Epithelial cell of esophagus (primary cell): ENCODE results near the gene VWA5B2.

ENCODE experiments used
- DNase-seq: peaks from one replicate; pipeline ENCODE4 v3.0.0; 2010; ENCODE audit warnings: low read depth
- H3K4me3 ChIP-seq: 2 replicates; pipeline ENCODE4 v1.5.1; 2011; ENCODE audit warnings: mild to moderate bottlenecking, low read length, control low read depth
- TF ChIP-seq, protein P1 (sequence below): IDR thresholded peaks from 2 replicates; pipeline ENCODE4 v1.5.1; 2011; ENCODE audit warnings: low read depth, mild to moderate bottlenecking, low read length, control low read depth, inconsistent platforms; ENCODE audit not compliant: insufficient read depth; ENCODE audit errors: missing control alignments

Gene VWA5B2

DNA sequence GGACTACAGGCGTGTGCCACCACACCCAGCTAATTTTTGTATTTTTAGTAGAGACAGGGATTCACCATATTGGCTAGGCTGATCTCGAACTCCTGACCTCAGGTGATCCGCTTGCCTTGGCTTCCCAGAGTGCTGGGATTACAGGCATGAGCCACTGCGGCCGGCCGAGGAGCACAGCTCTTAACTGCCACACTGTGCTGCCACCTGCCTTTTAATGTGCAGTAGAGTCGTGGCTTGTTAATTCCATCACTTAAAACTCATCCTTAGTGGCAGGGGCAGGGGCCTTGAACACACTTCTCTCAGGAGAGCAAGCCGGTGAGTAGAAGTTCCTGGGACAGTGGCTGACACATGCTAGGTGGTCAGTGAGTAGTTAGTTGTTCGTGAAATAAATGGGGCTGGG, 30.9 kb upstream of the VWA5B2 start:
- TF ChIP-seq, protein P1, sequence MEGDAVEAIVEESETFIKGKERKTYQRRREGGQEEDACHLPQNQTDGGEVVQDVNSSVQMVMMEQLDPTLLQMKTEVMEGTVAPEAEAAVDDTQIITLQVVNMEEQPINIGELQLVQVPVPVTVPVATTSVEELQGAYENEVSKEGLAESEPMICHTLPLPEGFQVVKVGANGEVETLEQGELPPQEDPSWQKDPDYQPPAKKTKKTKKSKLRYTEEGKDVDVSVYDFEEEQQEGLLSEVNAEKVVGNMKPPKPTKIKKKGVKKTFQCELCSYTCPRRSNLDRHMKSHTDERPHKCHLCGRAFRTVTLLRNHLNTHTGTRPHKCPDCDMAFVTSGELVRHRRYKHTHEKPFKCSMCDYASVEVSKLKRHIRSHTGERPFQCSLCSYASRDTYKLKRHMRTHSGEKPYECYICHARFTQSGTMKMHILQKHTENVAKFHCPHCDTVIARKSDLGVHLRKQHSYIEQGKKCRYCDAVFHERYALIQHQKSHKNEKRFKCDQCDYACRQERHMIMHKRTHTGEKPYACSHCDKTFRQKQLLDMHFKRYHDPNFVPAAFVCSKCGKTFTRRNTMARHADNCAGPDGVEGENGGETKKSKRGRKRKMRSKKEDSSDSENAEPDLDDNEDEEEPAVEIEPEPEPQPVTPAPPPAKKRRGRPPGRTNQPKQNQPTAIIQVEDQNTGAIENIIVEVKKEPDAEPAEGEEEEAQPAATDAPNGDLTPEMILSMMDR: no peak
- no peak overlapping the region for H3K4me3 ChIP-seq
- DNase-seq: no peak

DNA sequence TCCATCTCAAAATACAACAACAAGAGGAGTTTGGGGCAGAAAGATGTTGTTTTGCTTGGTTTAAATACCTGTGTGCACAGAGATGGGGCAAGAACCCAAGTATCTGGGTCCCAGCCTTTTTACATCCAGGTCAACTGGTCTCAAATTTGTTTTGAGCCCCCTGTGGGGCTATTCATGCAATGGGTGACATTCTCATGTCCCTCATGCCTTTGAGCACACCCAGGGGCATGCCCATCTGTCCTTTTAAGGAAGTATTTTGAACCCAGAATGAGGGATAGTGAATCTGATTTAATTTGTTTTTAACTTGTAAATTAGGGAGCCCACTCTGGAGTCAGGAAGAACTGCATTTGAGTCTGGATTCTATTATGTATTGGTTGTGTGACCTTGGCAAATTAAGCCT, 28.6 kb upstream of the VWA5B2 start:
- no peak for DNase-seq
- H3K4me3 ChIP-seq: no peak overlapping the region
- TF ChIP-seq, protein P1: no peak

DNA sequence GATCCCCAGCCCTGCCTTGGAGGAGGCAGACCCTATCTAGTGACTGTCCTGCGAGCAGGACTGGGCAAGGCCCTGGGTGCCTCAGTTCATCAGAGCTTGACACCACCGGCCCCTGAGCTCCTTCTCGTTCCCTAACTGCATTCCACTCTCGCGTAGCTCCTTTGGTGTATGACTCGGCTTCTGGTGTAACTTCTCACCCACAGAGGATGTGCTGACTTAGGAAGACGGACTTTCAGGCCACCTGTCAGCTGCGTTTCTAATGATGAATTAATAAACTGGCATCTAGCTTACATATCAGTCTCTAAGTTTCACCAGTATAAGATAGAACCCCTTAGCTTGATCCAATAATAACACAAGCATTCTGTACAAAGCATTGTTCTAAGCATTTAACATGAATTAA, 25.9 kb upstream of the VWA5B2 start:
- no peak for DNase-seq
- no peak overlapping the region for H3K4me3 ChIP-seq
- TF ChIP-seq, protein P1: no peak

DNA sequence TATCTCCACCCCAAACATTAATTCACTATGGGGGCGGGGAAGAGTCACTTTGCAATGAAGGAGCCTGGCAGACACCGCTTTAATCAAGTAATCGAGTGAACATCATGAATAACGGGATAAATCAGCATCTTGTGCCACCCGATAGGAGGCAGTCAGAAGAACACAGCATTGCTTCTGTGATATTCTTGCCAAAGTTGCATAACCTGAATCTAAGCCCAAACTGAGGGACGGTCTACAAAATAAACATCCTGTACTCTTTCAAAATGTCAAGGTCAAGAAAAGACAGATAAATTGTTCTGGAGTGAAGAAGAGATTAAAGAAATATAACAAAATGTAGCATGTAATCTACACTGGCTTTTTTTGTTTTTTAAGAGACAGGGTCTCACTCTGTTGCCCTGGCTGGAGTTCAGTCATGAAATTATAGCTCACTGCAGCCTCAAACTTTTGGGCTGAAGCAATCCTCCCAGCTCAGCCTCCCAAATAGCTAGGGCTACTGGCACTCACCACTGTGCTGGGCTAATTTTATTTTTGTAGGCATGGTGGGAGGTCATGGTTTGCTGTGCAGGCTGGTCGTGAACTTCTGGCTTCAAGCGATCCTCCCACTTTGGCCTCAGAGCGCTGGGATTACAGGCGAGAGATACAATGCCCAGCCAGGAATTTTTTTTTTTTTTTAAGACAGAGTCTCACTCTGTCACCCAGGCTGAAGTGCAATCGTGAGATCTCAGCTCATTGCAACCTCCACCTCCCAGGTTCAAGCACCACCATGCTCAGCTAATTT, 20.1 kb upstream of the VWA5B2 start:
- no peak overlapping the region for H3K4me3 ChIP-seq
- DNase-seq: no peak
- TF ChIP-seq, protein P1: no peak

DNA sequence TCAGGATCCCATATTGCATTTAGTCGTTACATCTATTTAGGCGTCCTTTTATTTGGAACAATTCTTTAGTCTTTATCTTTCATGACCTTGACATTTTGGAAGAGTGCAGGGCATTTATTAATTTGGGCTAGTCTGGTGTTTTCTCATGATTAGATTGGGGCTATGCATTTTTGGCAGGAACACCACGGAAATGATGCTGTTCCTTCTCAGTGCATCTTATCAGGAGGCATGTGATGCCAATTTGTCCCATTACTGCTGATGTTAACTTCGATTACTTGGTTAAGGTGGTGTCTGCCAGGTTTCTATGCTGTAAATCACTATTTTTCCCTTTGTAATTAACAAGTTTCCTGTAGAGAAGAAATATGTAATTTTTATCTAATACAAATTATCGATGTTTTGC, 18.1 kb upstream of the VWA5B2 start:
- no peak for DNase-seq
- TF ChIP-seq, protein P1: no peak
- H3K4me3 ChIP-seq: no peak overlapping the region

DNA sequence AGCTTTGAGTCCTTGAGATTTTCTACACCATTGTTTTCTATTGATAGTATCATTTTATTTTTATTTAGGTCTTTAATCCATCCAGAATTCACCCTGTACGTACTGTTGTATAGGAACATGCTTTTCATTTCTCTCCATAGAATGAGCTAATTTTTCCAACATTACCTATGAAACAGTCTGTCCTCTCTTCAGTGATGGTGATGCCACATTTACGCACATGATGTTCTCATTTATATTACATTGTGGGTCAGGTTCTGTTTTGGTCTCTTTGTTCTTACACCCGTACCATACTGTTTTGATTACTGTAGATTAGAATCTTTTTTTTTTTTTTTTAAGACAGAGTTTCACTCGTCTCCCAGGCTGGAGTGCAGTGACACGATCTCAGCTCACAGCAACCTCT, 17.7 kb upstream of the VWA5B2 start:
- no peak overlapping the region for H3K4me3 ChIP-seq
- DNase-seq: no peak
- TF ChIP-seq, protein P1: no peak

DNA sequence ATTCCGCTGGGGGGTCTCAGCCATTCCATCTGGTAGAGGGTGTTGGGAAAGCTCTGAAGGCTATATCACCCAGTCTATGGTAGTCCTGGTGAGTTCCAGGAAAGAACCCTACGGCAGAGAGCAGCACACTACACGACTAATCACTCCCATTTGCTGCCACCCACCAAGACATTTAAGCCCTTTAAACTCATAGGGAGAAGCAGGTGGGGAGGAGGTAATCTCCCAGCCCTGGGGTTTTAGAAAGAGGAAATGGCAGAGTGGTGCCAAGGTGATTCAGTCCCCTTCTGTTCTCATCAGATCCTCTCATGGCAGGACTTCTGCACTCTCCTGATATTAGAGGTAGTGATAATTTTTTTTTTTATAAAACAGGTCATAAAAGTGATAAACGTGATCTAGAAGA, 10.6 kb upstream of the VWA5B2 start:
- no peak overlapping the region for H3K4me3 ChIP-seq
- TF ChIP-seq, protein P1: no peak
- no peak for DNase-seq
